Body of pancreas (tissue), 4 donors: Measurements from ENCODE around the gene PDE7B.

Experiments used
- POLR2A ChIP-seq, 3 donors: fragments of 450-650 bp; IDR thresholded peaks; one replicate each; pipeline ENCODE4 v1.6.1; 2016; ENCODE audit warnings: antibody characterized with exemption in 3 of 3, mild to moderate bottlenecking in 2 of 3
- TF ChIP-seq, protein P1 (sequence below), 7 experiments: fragments of 450-650 bp in 4 of 7; fragments of 200-600 bp in 3 of 7; sonication (generic) in 3 of 7; IDR thresholded peaks; one replicate each; pipeline ENCODE4 v1.5.1; 2016 to 2019; ENCODE audit warnings: antibody characterized with exemption in 7 of 7

DNA sequence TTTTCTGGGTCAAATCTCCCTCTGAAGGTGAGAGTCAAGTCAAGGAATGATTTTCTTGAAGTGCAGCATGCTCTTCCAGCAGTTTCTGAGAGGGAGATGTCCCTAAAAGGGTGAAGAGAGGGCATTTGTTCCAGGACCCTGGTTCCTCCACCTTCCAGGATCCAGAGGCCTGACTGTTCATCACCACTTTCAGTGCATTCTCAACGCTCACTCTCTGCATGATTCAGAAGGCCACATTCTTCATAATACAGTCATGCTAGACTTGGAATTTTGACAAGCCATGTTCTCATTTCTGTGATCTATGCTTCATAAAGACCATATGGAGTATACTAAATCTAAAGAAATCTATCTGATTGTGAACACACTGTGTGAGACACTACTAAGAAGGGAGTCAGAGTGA, 85.1 kb downstream of the PDE7B start:
- TF ChIP-seq, protein P1, sequence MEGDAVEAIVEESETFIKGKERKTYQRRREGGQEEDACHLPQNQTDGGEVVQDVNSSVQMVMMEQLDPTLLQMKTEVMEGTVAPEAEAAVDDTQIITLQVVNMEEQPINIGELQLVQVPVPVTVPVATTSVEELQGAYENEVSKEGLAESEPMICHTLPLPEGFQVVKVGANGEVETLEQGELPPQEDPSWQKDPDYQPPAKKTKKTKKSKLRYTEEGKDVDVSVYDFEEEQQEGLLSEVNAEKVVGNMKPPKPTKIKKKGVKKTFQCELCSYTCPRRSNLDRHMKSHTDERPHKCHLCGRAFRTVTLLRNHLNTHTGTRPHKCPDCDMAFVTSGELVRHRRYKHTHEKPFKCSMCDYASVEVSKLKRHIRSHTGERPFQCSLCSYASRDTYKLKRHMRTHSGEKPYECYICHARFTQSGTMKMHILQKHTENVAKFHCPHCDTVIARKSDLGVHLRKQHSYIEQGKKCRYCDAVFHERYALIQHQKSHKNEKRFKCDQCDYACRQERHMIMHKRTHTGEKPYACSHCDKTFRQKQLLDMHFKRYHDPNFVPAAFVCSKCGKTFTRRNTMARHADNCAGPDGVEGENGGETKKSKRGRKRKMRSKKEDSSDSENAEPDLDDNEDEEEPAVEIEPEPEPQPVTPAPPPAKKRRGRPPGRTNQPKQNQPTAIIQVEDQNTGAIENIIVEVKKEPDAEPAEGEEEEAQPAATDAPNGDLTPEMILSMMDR (IDR thresholded peaks at IDR 0.05), result no peak
- no peak for TF ChIP-seq POLR2A (IDR thresholded peaks at IDR 0.05)
